HG03378 (cell line): ENCODE data around the gene C16orf74.

ENCODE experiments used
- ATAC-seq: cut with Tn5 transposase; IDR thresholded peaks from one replicate; pipeline ENCODE4 v1.9.1; 2021; ENCODE audit warnings: mild to moderate bottlenecking, moderate library complexity; ENCODE audit not compliant: unreplicated experiment

C16orf74 gene

DNA sequence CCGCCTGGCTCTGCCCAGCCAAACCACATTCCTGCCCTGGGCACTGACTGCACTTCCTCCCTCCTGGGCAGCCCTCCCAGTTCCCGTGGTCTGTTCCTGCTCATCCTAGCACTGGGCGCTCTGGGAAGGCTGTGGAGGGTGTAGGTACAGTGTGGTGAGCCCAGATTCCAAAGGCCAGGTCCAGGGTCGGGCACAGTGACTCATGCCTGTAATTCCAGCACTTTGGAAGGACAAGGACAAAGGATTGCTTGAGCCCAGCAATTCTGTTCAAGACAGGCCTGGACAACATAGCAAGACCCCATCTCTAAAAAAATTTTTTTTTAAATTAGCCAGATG, 30.6 kb downstream of the C16orf74 start:
- ATAC-seq = no peak

DNA sequence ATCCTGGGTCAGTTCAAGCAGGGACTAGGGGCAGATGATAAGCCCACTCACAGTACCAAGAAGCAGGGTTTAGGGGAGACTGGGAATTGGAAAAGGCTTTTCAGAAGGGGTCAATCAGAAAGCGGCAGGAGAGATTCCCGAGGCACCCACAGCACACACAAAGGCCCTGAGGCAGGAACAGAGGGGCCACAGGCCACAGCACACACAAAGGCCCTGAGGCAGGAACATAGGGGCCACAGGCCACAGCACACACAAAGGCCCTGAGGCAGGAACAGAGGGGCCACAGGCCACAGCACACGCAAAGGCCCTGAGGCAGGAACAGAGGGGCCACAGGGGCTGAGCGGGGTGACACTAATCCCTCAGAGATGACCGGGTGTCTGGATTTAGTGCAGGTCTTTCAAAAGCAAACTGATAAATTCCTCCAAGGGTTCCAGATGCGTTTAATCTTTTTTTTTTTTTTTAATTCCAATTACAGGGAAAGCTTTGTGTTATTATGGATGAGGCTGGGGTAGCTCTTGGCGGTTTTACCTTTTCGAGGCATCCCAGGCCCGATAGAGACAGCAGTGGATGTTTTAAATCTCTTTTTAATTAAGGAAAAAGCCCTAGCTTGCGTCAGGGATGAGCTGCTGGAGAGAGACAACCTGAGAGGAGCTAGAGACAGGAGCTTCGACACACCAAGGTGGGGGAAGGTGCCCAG, 31.1 kb downstream of the C16orf74 start:
- no peak for ATAC-seq

DNA sequence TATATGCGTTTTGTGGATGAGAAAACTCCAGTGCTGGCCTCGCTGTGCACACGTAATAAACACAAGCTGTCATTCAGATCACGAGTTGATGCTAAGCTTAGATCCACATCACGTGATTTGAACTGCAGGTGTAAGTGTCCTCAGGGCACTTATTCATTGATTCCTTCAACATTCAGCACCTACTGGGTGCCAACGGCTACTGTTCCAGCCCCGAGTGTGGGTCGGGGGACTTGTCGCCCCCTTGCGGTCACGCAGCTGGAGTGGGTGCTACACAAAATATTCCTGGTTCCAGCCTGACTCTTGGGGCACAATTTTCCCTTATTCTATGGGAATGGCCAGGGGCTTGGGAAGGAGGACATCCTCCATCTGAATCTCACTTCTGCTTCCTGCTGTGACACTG, 32.2 kb downstream of the C16orf74 start:
- ATAC-seq = no peak

DNA sequence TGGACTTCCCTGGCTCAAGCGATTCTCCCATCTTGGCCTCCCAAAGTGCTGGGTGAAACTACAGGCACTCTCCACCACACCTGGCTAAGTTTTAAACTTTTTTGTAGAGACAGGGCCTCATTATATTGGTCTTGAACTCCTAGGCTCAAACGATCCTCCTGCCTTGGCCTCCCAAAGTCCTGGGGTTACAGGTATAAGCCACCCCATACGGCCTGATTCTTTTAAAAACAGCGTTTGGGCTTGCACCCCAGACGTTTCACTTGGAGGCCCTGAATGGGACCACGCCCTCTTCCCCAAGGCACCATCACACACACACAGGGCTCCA, 32.8 kb downstream of the C16orf74 start:
- ATAC-seq = no peak

DNA sequence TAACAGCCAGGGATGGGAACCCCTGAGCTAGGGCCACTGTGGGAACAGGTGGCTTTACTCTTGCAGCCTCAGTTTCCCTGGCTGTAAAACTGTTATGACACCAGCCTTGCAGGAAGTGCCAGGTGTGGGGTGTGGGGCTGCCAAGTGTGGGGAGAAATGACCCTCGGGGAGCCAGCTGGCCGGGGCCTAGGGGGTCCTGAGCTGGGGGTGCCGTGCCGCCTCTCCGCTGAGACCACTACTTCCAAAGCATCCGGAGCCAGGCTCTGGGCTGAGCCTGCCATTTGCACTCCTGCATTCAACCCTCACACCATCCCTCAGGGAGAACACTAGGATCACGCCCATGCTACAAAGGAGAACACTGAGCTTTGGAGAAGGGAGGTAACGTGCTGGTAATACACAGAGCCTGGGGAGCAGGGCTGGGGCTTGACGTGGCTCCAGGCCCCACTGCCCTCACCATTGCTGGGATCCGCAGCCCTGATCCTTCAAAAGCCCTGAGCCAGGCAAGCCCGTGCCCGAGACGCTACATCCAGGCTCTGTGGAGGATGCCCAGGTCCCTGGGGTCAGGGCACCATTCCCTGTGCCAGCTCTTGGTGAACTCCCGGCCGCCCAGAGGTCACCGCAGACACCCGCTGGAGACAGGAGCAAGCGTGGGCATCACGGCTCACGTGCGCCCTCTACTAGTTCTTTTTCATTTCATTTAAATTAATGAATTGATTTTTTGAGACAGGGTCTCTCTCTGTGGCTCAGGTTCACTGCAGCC, 33.3 kb downstream of the C16orf74 start:
- no peak for ATAC-seq

DNA sequence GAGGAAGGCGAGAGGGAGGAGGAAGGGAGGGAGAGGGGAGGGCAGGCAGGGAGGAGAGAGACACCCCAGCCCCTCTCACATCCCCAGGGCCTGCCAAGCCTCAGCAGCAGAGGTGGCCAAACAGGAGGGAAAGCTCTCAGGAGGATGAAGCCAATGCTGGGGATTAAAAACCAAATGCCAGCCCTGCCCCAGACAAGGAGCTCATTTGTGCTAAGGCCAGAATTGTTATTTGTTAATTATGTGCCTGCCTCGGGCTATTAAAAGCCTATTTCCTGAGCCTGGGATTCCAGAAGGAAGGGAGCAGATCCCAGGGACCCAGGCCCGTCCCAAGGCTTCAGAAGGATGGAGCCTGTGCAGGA, 34.2 kb downstream of the C16orf74 start:
- no peak for ATAC-seq

DNA sequence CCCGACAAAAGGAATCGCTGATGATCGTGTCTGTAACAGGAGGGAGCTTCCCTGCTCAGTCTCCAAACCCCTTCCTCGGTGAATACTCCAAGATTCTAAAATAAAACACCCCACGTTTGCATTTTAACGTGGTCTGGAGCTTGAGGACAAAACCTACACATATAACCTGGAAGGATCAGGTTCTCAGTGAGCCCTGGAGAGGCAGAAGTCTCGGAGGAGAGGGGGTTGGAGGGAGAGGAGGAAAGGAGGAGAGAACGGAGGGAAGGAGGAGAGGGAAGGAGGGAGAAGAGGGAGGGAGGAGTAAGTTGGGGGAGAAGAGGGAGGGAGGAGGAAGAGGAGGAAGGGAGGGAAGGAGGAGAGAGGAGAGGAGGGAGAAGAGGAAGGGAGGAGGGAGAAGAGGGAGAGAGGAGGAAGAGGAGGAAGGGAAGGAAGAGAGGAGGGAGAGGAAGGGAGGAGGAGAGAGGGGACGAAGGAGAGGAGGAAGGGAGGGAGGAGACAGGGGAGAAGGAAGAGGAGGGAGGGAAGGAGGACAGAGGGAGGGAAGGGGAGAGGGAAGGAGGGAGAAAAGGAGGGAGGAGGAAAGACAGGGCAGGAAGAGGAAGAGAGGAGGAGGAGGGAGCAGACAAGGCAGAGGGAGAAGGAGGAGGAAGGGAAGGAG, 34.7 kb downstream of the C16orf74 start:
- no peak for ATAC-seq

DNA sequence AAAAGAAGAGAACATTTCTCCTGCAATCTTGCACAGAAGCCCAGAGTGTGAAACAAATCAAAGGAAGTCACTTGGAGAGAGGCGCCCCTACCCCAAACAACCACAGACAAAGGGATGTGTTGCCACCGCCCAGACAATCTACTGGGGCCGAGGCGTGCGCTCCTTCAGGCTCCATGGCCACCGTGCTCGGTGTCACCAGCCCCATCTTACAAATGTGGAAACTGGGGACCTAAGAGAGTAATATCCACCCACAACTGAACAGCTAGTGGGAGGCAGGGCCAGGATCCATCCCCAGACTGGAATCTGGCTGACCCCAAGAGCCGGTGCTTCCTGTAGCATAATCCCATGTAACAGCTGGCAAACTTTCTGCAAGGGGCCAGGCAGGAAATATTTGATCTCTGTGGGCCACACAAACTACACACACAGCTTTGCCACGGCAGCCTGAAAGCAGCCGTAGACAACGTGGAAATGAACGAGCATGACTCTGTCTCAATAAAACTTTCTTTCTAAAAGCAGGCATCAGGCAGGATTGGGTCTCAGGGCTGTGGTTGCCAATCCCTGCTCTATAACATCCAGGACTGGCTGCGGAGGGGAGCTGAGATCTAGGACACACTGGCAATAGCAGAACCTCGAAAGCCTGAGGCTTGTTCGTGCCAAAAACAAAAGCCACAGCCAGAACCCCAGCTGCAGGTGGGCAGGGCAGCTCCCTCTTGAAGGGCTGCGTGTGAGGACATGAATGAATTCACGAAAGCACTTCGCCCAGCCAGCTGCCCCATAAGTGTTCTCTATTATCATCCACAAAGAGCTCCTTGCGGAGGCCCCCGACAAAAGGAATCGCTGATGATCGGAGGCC, 35.5 kb downstream of the C16orf74 start:
- no peak for ATAC-seq

DNA sequence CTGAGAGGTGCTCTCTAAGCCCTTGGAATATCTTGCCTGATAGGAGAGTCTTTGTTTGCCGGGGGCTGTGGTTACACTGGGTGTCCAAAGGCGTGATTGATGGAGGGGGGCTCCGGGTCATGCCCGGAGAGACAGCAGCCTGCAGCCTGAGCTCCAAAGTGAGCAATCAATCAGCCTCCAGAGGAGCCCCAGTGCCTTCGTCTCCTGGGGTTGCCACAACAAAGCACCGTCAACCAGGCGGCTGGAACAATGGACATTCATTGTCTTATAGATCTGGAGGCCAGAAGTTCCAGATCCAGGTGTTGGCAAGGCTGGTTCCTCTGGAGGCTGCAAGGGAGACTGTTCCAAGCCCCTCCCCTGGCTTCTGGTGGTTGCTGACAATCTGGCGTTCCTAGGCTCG, 38.1 kb downstream of the C16orf74 start:
- ATAC-seq = no peak

DNA sequence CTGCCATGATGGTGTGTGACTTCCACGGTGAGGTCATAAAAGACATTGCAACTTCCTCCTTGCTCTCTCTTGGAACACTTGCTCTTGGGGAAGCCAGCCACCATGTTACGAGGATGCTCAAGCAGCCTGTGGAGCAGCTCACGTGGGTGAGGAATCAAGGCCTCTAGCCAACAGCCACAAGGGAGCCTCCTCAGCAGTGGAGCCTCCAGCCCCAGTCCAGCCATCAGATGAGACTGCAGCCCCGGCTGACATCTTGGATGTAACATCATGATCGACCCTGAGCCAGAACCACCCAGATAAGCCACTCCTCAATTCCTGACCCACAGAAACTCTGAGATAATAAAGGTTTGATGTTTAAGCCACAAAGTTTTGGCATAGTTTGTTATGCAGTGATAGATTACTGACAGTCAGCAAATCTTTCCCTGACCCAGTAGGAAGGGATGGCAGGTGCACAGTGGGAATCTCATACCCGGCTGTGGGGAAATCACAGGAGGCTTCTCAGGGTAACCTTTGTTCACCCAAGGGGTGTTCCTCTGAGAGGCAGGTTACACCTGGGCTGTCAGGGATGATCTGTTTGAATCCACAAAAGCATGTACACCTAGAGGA, 38.8 kb downstream of the C16orf74 start:
- no peak for ATAC-seq

DNA sequence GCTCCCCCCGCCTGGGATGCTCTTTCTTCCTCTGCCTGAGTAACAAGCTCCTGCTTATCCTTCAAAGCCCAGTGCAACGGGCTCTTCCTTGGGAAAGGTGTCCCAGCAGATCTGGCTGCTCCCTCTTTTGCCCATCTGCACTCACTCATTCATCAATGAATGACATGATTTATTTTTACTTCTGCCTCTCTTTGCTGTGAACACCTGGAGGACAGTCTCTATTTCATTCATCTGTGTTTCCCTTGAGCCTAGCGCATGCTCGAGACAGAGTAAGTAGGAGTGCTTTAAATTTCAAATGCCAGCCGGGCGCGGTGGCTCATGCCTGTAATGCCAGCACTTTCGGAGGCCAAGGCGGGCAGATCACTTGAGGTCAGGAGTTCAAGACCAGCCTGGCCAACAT, 40.2 kb downstream of the C16orf74 start:
- no peak for ATAC-seq

DNA sequence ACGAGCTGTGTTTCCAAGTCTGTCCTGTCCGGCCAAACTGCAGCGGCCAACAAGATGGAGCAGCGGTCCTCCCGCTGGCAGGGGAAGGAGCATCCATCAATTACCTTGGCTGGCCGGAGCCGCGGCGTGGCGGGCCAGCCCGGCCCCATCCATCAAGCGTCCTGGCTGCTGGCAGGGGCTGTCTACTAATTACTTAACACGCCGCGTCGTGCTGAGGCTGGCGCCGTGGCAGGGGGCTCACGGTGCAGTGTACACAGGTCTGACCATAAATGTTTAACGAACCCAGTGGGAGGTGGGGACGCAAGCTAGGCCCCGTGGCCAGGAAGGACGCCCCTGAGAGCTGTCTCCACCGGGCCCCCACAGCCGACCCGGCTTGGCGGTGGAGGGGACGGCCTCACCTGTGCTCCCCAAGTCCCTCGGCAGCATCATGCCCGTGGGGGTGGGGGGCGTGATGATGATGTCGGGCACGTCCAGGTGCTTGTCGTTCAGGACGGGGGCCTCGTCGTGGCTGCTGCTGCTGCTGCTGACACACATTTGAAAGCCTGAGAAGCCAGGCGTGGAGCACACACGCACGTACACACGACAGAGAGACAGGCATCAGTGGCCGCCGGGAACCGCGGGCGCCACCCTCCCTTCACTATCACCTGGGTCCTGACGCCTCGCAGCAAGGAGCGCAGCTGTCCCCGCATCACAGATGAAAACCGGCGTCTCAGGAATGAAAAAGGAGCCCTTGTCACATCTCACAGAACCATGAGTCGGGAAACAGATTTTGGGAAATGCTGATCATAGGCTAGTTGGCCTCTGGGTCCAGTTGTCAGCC, 40.9 kb downstream of the C16orf74 start:
- no peak for ATAC-seq

DNA sequence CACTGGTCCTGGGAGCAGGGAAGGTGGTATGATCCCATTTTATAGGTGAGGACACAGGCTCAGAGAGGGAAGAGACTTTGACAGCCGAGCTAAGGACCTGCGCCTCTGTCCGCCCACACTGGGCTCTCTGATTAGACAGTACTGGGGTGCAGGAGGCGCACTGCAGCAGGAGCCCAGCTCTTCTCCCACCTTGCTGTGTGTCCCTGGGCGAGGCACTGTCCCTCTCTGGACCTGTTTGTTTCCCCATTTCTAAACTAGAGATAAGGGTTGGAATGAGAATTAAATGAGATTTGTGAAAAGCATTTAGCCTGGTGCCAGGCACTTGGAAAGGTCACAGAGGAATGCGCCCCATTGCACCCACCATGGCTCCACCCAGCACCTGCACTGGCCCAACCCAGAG, 42.6 kb downstream of the C16orf74 start:
- ATAC-seq = no peak

DNA sequence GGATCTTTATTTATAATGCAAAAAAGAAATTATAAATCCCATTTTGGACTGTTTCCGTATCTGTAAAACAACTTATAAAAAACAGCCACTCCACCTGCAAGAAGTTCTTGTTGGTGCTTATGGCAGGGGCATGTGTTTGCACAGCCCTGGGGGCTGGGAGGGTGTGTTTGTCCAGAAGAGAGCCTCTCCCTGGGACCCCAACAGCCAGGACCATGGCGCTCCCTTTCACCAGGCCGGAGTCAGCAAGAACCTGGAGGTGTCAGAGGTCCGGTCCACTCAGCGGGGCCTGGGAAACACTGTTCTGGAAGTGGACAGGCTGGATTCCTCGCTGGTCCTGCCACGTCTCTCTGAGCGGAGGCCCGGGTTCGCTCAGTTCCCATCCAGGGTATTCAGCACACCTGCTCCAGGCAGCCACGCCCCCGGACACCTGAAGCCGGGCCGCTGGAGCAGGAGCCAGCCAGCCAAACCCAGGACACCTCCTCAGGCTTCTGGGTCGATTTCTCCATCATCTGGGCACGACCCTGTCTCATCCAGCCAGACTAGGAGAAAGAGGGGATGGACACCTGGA, 43.3 kb downstream of the C16orf74 start:
- no peak for ATAC-seq

DNA sequence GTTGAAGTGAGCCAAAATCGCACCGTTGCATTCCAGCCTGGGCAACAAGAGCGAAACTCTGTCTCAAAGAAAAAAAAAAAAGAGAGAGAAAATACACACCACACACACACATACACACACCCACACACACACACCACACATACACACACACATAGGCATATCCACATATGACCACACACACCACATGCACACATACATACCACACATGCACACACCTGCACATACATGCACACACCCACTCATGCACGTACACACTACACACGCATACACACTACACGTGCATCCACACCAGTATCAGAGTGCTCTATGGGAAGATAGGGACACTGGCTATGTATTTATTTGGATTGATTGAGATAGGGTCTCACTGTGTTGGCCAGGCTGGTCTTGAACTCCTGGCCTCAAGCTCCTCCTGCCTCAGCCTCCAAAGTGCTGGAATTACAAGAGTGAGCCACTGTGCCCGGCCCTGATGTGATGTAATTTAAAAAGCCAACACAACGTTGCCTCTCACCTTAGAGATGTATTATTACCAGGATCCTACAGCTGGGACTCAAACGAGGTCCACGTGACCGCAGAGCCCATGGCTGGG, 44.4 kb downstream of the C16orf74 start:
- ATAC-seq = no peak

DNA sequence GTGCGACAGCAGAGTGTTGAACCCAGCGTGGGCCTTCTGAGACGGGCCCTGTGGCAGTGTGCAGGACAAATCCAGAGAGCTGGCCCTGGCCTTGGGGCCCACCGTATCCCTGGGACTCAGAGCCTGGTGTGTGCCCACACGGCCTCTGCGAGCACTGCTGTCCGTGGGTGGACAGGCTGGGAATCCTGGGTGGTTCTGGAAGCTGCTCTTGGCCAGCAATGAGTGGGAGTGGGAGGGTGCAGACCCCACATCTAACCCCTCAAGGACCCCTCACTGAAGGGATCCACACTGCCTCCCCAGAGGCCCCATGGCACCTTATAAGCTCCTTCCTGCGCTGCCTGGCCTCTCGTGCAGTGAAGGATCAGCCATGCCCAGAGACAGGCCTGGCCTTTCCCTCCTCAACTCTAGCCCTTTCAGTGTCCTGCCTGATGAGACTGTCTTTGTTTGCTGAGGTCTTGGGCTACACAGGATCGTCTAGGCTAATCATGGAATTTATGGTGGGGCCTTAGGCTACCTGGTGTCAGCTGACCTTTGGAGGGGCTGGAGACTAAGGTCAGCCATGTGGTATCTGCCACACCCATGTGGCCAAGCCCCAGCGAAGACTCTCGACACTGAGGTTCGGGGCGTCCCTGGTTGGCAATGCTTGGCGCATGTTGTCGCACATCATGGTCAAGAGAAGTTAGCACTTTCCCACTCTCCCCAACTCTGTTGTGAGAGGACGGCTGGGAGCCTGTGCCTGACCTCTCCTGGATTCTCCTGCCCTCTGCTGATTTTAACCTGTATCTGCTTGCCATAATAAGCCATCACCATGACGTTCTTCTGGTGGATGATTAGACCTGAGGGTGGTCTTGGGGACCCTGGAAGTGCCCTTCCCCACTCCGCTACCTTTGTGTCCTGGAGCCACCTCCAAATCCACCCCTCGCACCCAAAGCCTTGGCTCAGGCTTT, 45.7 kb downstream of the C16orf74 start:
- ATAC-seq = no peak

DNA sequence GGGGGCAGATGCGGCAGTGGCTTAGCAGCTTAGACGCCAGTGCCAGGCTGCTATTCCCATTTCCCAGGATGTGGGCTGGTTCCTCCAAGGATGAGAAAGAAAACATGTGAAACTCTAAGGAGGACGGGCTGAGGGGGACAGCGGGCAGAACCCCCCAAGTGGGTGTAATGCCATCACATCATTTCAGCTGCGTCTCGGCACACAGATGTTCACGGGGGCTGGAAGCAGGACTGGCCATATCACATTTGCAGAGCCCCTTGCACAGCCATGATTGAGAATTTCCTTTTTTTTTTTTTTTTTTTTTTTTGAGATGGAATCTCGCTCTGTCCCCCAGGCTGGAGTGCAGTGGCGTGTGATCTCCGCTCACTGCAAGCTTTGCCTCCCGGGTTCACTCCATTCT, 46.9 kb downstream of the C16orf74 start:
- ATAC-seq = no peak

DNA sequence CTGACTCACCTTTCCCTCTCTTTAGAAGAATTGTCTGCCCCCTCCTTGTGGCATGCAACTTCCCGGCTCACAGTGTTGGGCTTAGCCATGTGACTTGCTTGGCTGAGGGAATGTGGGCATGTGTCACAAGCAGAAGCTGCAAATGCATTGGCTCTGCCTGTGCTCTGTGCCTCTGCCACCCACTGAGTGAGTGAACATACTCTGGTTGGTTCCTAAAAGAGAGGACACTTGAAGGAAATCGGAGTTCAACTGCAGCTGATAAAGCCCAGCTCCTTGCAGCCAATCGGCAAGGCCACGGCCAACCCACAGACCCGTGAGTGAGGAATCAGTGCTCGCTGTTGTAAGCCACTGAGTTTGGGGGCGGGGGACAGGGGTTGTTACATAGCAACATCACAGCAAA, 51.3 kb downstream of the C16orf74 start:
- no peak for ATAC-seq
